PC-9 (cell line): ENCODE data around the gene MED7. TPM values are rescaled to one million over a fixed set of nuclear protein-coding genes. Genes with fewer than 3 reads are reported as not detected.
A peak's percentile ranks its signal among the peaks of the same experiment; 100 is the strongest.

Experiments
- BruUV-seq: library from RNA; stranded (reverse); fragments of 400-500 nt; replicated peaks from 2 replicates; lab custom pipeline; 2021; lab: Mats Ljungman, UMichigan
- CTCF ChIA-PET: fragments of 300-600 bp; sonication (Branson Sonifier 250); formaldehyde crosslinking; loops from one replicate; lab custom pipeline; 2022; ENCODE audit warnings: antibody characterized with exemption; lab: Charles Lee
- POLR2A ChIA-PET: fragments of 300-600 bp; sonication (Branson Sonifier 250); formaldehyde crosslinking; loops from one replicate; lab custom pipeline; 2022; ENCODE audit warnings: antibody characterized with exemption; ENCODE audit not compliant: unreplicated experiment; lab: Charles Lee
- DNase-seq, 2 experiments: peaks; one replicate each; pipeline versions ENCODE4 v3.0.0 to v3.0.0-alpha.2; 2015 to 2022; ENCODE audit warnings: mixed read lengths in 1 of 2
- H2AFZ ChIP-seq: fragments of 200-600 bp; sonication (generic); 2 replicates; pipeline ENCODE4 v1.8.1; 2017; ENCODE audit warnings: antibody characterized with exemption
- H3F3A ChIP-seq: fragments of 200-600 bp; sonication (generic); 2 replicates; pipeline ENCODE4 v1.8.1; 2017; ENCODE audit warnings: antibody characterized with exemption, mild to moderate bottlenecking, low read depth; ENCODE audit not compliant: insufficient read depth
- H3K27ac ChIP-seq: fragments of 200-600 bp; sonication (generic); 2 replicates; pipeline ENCODE4 v1.6.1; 2016; ENCODE audit warnings: mixed run types
- H3K27me3 ChIP-seq: fragments of 200-600 bp; sonication (generic); 2 replicates; pipeline ENCODE4 v1.6.1; 2016; ENCODE audit warnings: low read depth, mixed run types; ENCODE audit not compliant: insufficient read depth
- H3K36me3 ChIP-seq: fragments of 200-600 bp; sonication (generic); 2 replicates; pipeline ENCODE4 v1.6.1; 2016; ENCODE audit warnings: low read depth, mixed run types
- H3K4me1 ChIP-seq: fragments of 200-600 bp; sonication (generic); replicated peaks from 2 replicates; pipeline ENCODE4 v1.6.1; 2016; ENCODE audit warnings: mixed run types; ENCODE audit not compliant: insufficient read depth
- H3K4me2 ChIP-seq: fragments of 200-600 bp; sonication (generic); 2 replicates; pipeline ENCODE4 v1.6.1; 2017; ENCODE audit warnings: mixed run types
- H3K4me3 ChIP-seq: fragments of 200-600 bp; sonication (generic); 2 replicates; pipeline ENCODE4 v1.6.1; 2016; ENCODE audit warnings: mixed run types
- H3K79me2 ChIP-seq: fragments of 200-600 bp; sonication (generic); 2 replicates; pipeline ENCODE4 v1.6.1; 2017; ENCODE audit warnings: low read depth, mixed run types
- H3K9me2 ChIP-seq: fragments of 200-600 bp; sonication (generic); 2 replicates; pipeline ENCODE4 v1.8.1; 2017; ENCODE audit warnings: mild to moderate bottlenecking; ENCODE audit not compliant: insufficient read depth
- H3K9me3 ChIP-seq: fragments of 200-600 bp; sonication (generic); 2 replicates; pipeline ENCODE4 v1.8.1; 2016; ENCODE audit warnings: low read depth; ENCODE audit not compliant: insufficient read depth
- H4K20me1 ChIP-seq: fragments of 200-600 bp; sonication (generic); 2 replicates; pipeline ENCODE4 v1.8.1; 2017; ENCODE audit not compliant: insufficient read depth
- EZH2 ChIP-seq: fragments of 200-600 bp; sonication (generic); IDR thresholded peaks from 2 replicates; pipeline ENCODE4 v1.8.0; 2017; ENCODE audit warnings: antibody characterized with exemption, low read depth
- intact Hi-C: fragments of 100-400 bp; cut with micrococcal nuclease; formaldehyde crosslinking; loops from one replicate; pipeline ENCODE4 v1.10.0; 2022; ENCODE audit not compliant: unreplicated experiment
- total RNA-seq: library from RNA; stranded (reverse); gene quantifications from 2 replicates; pipeline ENCODE4 v1.2.3, GENCODE V29; 2021
- TF ChIP-seq, protein P1 (sequence below): fragments of 200-600 bp; sonication (generic); conservative IDR thresholded peaks from 2 replicates; pipeline ENCODE4 v1.6.1; 2017; ENCODE audit warnings: mixed run types, antibody characterized with exemption, mild to moderate bottlenecking, moderate library complexity

Gene MED7
- total RNA-seq, 1 experiment from 2014 or later: 11.8 TPM

DNA sequence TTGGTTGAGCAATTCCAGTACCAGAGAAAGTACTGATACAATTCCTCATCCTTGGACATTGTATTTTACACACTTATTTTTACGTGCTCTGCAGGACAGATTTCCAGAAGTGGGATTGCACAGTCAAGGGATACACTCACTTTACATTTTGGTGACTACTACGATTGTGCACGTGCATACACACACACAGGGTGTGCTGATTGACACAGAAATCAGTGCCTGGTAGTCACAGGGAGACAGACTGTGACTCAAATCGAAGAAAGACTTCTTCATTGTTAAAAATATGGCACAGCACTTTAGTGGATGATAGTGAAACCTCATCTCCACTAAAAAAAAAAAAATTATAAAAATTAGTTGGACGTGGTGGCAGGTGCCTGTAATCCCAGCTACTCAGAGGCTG, 21.9 kb upstream of the MED7 start:
- H4K20me1 ChIP-seq: no peaks in the 10 kb centered on the region
- no peak overlapping the region for H2AFZ ChIP-seq
- H3K9me2 ChIP-seq: no peaks in the 10 kb centered on the region
- BruUV-seq: no TSS peak
- H3K4me1 ChIP-seq: no peaks in the 10 kb centered on the region
- no peak overlapping the region for H3K4me2 ChIP-seq
- no peak overlapping the region for H3K27ac ChIP-seq
- no peak overlapping the region for H3K4me3 ChIP-seq
- no peaks in the 10 kb centered on the region for H3K79me2 ChIP-seq
- intact Hi-C loops: no loop called here
- H3K9me3 ChIP-seq: no peaks in the 10 kb centered on the region
- H3F3A ChIP-seq: no peaks in the 10 kb centered on the region
- TF ChIP-seq EZH2: no peak
- TF ChIP-seq, protein P1, sequence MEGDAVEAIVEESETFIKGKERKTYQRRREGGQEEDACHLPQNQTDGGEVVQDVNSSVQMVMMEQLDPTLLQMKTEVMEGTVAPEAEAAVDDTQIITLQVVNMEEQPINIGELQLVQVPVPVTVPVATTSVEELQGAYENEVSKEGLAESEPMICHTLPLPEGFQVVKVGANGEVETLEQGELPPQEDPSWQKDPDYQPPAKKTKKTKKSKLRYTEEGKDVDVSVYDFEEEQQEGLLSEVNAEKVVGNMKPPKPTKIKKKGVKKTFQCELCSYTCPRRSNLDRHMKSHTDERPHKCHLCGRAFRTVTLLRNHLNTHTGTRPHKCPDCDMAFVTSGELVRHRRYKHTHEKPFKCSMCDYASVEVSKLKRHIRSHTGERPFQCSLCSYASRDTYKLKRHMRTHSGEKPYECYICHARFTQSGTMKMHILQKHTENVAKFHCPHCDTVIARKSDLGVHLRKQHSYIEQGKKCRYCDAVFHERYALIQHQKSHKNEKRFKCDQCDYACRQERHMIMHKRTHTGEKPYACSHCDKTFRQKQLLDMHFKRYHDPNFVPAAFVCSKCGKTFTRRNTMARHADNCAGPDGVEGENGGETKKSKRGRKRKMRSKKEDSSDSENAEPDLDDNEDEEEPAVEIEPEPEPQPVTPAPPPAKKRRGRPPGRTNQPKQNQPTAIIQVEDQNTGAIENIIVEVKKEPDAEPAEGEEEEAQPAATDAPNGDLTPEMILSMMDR: no peak
- no peaks in the 10 kb centered on the region for H3K36me3 ChIP-seq
- ChIA-PET CTCF (no interaction called here), POLR2A (no interaction called here)
- no peak for DNase-seq
- peaks cover 94% of the 10 kb centered on the region for H3K27me3 ChIP-seq

DNA sequence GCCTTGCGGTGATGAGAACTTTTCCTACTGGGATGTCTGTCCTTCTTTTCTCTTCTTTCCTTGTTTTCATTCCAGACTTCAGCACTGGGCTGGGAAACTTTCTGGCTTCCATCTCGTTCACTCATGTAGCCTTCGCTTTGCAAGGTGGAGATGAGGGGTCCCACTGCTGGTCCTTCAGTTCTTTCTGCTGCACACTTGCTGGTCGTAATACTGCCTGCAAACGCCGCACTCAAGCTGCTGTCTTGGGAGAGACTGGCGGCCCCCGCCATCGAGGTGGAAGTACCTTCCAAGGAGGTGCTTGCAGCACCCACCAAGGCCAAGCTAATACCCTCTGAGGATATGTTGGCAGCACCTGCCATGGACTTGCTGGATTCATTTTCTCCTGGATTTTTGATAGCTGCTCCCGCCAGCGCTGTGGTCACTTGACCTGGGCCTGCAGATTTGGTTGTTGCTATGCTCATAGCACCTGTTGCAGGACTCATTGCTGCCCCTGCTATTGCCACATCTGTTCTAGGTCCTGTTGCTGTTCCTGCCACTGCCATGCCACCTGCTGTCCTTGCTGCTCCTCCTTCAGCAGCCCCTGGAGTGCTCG, 20.4 kb upstream of the MED7 start:
- TF ChIP-seq, protein P1: no peak
- TF ChIP-seq EZH2: 0 out of 2 replicates have a peak, but pooled peaks have one; percentile 44
- H3K27me3 ChIP-seq: peaks cover 100% of the 10 kb centered on the region
- H3F3A ChIP-seq: no peaks in the 10 kb centered on the region
- no peaks in the 10 kb centered on the region for H3K36me3 ChIP-seq
- no peaks in the 10 kb centered on the region for H3K4me1 ChIP-seq
- no TSS peak for BruUV-seq
- no peaks in the 10 kb centered on the region for H3K9me2 ChIP-seq
- no peak overlapping the region for H3K27ac ChIP-seq
- no peak overlapping the region for H3K4me3 ChIP-seq
- no peaks in the 10 kb centered on the region for H3K9me3 ChIP-seq
- no peaks in the 10 kb centered on the region for H3K79me2 ChIP-seq
- no peaks in the 10 kb centered on the region for H4K20me1 ChIP-seq
- H2AFZ ChIP-seq: no peak overlapping the region
- H3K4me2 ChIP-seq: no peak overlapping the region
- intact Hi-C loops: no loop called here
- DNase-seq: no peak
- POLR2A ChIA-PET: no interaction called here
- CTCF ChIA-PET: no interaction called here

DNA sequence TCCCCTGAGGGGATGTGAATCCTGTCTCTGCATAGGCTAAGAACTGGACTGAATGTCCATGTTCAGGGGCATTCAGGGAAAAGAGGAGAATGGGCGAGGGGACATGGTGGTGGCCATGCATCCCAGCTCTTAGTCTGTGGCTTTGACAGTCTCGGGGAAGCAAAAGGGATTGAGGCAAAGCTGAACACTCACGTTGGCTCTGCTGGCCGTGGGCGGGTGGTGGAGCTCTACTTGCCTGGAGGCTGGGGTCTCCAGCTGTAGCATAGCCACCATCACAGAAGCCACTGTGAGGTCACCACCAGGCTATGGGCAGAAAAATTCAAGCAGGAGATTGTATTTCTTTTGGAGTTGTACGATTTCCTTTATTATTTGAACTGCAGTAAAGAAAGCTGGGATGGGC, 19.3 kb upstream of the MED7 start:
- H3K27ac ChIP-seq: no peak overlapping the region
- no peak for DNase-seq
- intact Hi-C loops: no loop called here
- H3K9me2 ChIP-seq: no peaks in the 10 kb centered on the region
- H3K4me3 ChIP-seq: no peak overlapping the region
- no peaks in the 10 kb centered on the region for H3K79me2 ChIP-seq
- no peak overlapping the region for H2AFZ ChIP-seq
- TF ChIP-seq, protein P1: no peak
- no peak for TF ChIP-seq EZH2
- POLR2A ChIA-PET: no interaction called here
- no peaks in the 10 kb centered on the region for H4K20me1 ChIP-seq
- no peaks in the 10 kb centered on the region for H3K36me3 ChIP-seq
- no TSS peak for BruUV-seq
- no peaks in the 10 kb centered on the region for H3K9me3 ChIP-seq
- CTCF ChIA-PET: no interaction called here
- H3K4me2 ChIP-seq: no peak overlapping the region
- peaks cover 98% of the 10 kb centered on the region for H3K27me3 ChIP-seq
- no peaks in the 10 kb centered on the region for H3F3A ChIP-seq
- no peaks in the 10 kb centered on the region for H3K4me1 ChIP-seq
